Measurements from ENCODE around the gene WNT6.

Gene WNT6

DNA sequence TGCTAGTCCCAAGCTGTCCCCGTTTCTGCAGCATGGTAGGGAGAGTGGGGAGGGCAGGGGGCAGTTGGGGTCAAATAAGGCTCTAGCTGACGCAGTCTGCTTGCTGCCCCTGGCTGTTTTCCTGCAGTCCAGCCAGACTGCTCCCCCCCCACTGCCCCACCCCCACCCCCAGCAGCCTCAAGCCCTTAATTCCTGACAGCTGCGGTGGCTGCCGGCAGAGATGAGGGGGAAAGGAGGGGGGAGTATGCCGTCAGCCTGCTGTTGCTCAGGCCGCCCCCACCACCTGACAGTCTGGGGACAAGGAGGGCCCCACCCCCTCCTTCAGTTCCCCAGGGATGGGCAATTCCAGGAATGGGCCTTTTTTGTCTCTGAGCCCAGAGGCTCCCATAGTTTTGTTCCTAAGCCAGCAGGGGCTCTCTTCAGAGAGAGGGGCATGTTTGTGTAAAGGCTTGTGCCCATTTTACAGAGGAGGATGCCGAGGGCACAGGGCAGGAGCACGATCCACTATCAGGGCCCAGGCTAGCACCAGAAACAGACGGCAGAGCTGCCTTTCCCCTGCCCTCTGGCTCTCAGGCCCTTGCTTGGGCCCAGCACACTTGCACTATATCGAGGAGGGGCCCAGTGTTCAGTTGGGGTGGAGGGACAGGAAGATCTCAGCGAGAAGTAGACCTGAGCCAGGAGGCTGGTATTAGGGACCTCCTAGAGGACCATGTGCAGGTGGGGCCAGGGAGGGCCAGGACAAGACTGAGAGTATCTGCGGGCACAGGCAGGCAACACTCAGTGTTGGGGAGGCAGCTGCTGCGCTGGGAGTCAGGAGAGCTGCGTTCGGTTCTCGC is 19.5 kb downstream of the WNT6 start:
- DNase-seq = no peak

DNA sequence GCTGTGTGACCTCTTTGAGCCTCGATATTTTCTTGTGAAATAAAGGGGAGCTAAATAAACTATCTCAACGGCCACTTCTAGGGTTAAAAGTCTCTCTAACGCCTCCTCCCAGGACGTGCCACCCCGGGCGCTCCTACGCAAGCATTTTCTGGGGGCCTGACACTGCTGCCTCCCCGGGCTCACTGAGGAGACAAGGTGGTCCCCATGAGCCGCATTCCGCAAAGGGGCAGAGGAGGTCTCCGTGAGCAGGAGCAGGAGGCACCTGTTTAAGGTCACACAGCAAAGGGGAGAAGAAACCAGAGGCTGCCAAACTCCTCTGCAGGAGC is 20.1 kb downstream of the WNT6 start:
- DNase-seq = no peak

DNA sequence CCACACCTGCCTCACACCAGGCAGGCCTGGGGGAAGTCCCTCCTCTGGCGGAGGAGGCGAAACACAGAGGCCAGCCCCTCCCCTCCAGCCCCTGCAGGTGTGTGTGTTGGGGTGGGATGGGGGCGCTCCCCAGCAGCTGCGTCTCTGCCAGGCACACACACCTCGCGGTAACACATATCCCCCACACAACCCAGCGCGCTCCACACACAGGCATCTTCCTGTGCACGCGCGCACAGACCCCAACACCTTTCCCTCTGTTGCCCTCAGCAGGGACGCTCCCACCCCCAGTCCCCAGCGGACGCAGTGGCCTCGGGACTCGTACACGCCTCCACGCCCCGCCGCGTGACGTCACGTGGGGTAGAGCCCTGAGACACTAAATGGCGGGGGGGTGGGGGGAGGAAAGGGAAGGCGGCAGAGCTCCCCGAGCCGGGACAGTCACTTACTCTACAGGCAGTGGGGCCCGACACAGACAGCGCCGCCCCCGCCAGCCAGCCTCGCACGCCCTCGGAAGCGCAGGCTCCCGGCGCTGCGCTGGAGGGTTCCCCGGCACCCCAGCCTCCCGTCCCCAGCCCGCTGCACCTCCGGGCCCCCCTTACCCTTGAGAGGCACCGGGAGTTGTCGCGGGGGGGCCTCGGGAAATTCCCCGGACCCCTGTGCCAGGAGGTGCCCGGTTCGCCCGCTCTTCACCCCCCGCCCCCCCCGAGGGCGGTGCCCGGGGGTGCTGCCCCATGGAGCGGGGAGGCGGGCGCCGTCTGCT is 20.7 kb downstream of the WNT6 start, which contains the start of gene WNT10A:
Gene WNT10A, plus strand, starts transcription at position 751 of the 757 bp plus-strand sequence. CDS start 144 bp downstream, outside the sequence.
- no peak for DNase-seq

DNA sequence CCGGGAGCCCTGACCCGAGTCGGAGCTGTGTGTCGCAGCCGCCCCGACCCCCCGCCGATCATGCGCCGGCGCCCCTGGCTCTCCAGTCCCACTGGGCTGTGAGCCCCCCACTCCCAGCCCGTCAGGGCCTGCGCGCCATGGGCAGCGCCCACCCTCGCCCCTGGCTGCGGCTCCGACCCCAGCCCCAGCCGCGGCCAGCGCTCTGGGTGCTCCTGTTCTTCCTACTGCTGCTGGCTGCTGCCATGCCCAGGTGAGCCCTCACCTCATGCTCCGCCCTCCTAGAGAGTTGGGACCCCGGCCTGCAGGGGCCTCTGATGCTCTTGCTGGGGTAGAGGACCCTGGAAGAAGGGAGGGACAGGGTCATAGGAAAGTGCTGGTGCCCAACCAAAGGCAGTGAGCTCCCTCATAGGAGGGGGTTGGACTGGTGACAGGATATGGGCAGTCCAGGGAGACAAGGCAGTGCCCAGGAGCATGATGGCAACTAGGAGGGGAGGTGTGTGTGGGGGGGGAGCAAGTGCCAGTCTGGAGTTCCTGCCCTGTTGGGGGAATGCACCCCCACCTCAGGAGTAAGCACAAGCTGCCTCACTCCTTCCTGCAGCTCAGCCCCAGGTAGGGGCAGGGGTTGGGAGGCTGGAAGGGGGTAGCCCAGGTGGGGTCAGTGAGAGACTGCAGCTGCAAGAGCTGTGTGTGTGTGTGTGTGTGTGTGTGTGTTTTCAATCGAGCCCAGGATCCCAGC is 21.4 kb downstream of the WNT6 start:
- no peak for DNase-seq

GRCh38 chr2:218881744-218882460 is 22.3 kb downstream of the WNT6 start:
- no peak for DNase-seq

DNA sequence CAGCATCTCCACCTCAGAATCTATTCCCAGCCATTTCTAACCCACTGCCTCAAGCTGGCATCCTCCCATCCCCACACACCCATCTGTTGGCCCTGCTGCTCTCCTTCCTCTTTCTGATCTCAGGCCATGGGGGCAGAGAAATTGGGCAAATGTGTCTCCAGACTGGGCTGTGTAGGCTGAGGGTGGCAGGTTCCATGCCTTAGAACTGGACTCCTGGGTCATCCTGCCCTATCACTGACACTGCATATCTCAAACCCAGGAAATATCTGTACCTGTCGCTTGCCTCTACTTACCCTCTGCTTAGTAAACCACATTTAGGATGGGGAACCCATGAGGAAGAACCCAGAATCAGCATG is 22.8 kb downstream of the WNT6 start:
- DNase-seq = no peak

GRCh38 chr2:218882866-218883366 is 23.3 kb downstream of the WNT6 start:
- no peak for DNase-seq

GRCh38 chr2:218883491-218884490 is 24.2 kb downstream of the WNT6 start:
- peak; percentile 77 for DNase-seq

DNA sequence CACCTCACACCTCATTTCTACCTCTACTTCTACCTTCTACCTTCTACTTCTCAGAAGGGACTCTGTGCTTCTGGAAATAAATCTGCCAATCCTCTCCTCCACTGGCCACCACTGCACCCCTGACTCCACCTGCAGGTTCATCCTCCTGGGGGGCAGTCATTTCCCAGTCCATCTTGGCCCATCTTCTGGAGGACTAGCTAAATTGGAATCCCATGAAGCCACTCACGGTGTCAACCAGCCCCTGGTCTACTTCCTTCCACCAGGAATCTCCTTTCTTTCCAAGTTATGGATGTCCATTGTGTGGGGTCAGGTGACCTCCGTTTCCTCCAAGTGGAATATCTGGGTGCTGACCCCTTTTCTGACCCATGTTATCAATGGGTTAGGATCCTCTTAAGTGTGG is 24.9 kb downstream of the WNT6 start:
- DNase-seq = no peak

DNA sequence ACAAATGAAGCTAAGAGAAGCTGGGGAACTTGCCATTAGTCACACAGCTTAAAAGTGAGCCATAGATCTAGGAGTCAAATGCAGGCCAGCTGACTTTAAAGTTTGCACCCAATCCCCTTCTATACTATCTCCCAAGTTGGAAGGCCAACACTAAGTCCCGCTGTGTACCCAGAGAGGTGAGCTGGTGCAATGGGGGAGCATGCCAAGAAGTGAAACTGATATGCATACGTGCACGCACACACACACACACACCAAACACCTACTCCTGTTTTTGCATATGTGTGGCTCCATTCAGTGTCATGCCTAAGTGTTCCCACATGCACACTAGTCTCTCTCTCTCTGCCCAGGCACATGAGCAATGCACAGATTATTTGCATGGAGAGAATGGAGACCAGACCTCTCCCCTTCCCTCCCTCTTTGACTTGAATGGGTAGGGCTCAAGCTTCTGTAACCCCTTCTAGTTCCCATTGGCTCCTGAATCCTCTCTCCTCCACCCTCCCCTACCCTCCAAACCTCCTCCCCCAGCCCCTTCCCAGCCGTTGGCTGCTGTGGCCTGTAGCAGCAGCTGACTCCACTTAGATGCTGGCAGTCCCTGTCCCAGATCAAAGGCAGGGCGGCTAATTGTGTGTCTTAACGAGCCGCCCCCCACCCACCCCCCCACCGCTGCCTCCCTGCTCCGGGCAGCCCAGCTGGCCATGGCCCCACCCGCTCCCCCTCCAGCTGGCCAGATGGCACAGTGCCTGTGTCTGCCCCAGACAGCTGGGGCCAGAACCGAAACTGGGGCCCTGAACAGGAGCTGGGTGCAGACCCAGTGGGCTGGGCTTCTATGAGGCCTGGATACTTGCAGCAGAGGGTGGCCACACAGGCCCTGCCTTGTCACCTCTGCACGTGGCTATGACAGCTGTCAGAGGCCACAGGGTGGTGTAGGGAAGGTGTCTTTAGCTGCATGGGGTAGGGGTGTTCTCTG is 26.7 kb downstream of the WNT6 start:
- DNase-seq = no peak

- DNase-seq = no peak
Measured at GRCh38 chr2:218887079-218887478, 27.5 kb downstream of the WNT6 start.

- DNase-seq = no peak
Measured at GRCh38 chr2:218888341-218888740, 28.7 kb downstream of the WNT6 start.

GRCh38 chr2:218889937-218890336 is 30.3 kb downstream of the WNT6 start:
- DNase-seq = no peak

- no peak for DNase-seq
Measured at GRCh38 chr2:218890369-218890768, 30.8 kb downstream of the WNT6 start.

- DNase-seq = no peak
Measured at GRCh38 chr2:218891275-218892135, 31.9 kb downstream of the WNT6 start.

GRCh38 chr2:218892693-218893348 is 33.2 kb downstream of the WNT6 start:
- DNase-seq = peak; percentile 86

- DNase-seq = no peak
Measured at GRCh38 chr2:218893349-218894150, 33.9 kb downstream of the WNT6 start.

All from right kidney (tissue), 1 donor.